ENCODE results near the gene KIZ. TPM values are rescaled to one million over a fixed set of nuclear protein-coding genes. Genes with fewer than 3 reads are reported as not detected.
"Not testable (repeated sequence)": the region's sequence is repeated elsewhere in the genome, so short reads cannot be mapped to it uniquely, and the experiment has no call there.

Gene KIZ
- total RNA-seq, 2 experiments from 2014 or later: 17.3 to 22.1 TPM

DNA sequence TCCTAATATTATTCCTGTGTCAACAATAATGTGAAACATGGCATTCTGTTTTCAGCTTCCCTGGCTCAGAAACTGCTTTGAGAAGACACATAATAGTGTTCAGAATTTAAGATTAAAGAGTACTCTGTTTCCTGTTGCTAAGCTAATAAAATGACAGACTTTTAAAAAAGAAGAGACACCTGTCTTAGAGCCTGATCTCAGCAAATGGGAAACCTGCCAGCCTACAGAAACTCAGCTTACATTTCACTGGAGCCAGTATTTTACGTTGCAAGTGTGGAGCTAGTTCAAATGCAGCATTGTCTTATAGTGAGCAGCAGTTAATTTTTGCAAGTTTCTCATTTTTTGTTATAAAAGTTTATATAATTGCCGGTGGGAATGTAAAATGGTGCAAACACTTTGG lies 28.8 kb downstream of the KIZ start:
- CTCF ChIA-PET: interaction anchor here (0.6 kb wide), 1 partner anchor 93 kb away, joined by 3 read pairs; no protein-coding TSS in a partner anchor
- no peaks in the 10 kb centered on the region for H3K36me3 Mint-ChIP-seq (ENCODE audit: low read depth)
- POLR2A ChIA-PET: no interaction called here
- no peak overlapping the region for H3K27ac Mint-ChIP-seq
- H3K4me3 Mint-ChIP-seq: no peak overlapping the region
- no peak for DNase-seq
- H3K4me1 Mint-ChIP-seq: no peaks in the 10 kb centered on the region
- H3K27me3 Mint-ChIP-seq: no peaks in the 10 kb centered on the region
- no peaks in the 10 kb centered on the region for H3K9me3 Mint-ChIP-seq

- no peak overlapping the region for H3K4me3 Mint-ChIP-seq
- no peaks in the 10 kb centered on the region for H3K36me3 Mint-ChIP-seq (ENCODE audit: low read depth)
- no peaks in the 10 kb centered on the region for H3K27me3 Mint-ChIP-seq
- no peak for DNase-seq
- POLR2A ChIA-PET: no interaction called here
- H3K9me3 Mint-ChIP-seq: no peaks in the 10 kb centered on the region
- H3K4me1 Mint-ChIP-seq: no peaks in the 10 kb centered on the region
- CTCF ChIA-PET: interaction anchor here (0.6 kb wide), 1 partner anchor 94 kb away, joined by 3 read pairs; no protein-coding TSS in a partner anchor
- H3K27ac Mint-ChIP-seq: no peak overlapping the region
These were observed 29.4 kb downstream of the KIZ start for GRCh38 chr20:21155268-21155667.

DNA sequence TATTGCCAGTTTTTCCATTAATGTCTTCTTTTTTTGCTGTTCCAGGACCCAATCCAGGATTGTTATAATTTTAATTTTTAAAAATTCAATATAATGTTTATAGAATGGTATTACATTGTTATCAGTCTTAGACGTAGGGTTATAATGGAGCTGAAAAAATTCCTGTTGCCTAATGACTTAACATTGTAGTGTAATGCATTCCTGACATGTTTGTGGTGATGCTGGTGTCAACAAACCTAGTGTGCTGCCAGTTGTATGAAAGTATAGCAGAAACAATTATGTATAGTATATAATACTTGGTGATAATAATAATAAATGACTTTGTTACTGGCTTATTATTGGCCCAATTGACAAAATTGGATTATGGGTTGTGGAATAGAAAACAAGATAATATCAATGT lies 30.4 kb downstream of the KIZ start:
- ChIA-PET CTCF (no interaction called here), POLR2A (interaction anchor here (1.1 kb wide), 1 partner anchor 10 kb away, joined by 4 read pairs; no protein-coding TSS in a partner anchor)
- Mint-ChIP-seq H3K9me3 (no peaks in the 10 kb centered on the region), H3K36me3 (ENCODE audit: low read depth) (no peaks in the 10 kb centered on the region), H3K4me3 (no peak overlapping the region), H3K27me3 (no peaks in the 10 kb centered on the region), H3K27ac (no peak overlapping the region), H3K4me1 (no peaks in the 10 kb centered on the region)
- no peak for DNase-seq

GRCh38 chr20:21157006-21157405 lies 31.1 kb downstream of the KIZ start:
- H3K9me3 Mint-ChIP-seq: no peaks in the 10 kb centered on the region
- no peaks in the 10 kb centered on the region for H3K27me3 Mint-ChIP-seq
- CTCF ChIA-PET: no interaction called here
- POLR2A ChIA-PET: interaction anchor here (1.1 kb wide), 1 partner anchor 11 kb away, joined by 4 read pairs; no protein-coding TSS in a partner anchor
- no peaks in the 10 kb centered on the region for H3K4me1 Mint-ChIP-seq
- no peak for DNase-seq
- H3K27ac Mint-ChIP-seq: no peak overlapping the region
- H3K4me3 Mint-ChIP-seq: no peak overlapping the region
- peaks cover 4% of the 10 kb centered on the region for H3K36me3 Mint-ChIP-seq (ENCODE audit: low read depth)

DNA sequence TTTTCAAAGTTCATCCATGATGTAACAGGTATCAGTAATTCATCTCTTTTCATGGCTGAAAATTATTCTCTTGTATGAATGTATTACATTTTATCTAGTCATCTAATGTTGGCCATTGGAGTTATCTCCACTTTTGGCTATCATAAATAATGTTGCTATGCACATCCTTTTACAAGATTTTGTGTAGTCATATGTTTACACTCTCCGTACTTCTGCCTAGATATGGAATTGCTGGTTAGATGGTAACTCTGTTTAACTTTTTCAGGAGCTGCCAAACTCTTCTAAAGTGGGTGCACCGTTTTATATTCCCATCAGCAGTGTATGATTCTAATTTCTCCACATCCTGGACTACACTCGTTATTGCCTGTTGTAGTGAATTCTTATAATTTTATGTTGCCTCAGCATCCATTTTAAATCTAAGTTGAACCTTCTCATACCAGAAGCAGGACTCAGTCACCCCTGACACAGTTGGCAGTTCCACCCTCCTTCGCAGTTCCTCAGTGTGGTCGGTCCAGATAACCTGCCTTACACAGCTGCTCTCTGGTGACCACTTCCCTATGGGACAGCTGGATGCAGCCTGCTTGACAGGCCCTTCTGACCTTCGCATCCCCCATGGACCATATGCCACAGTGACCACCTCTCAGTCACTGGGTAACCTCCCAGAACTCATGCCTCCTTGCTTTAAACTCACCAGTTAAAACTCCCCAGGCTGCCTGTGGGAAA lies 33.9 kb downstream of the KIZ start:
- Mint-ChIP-seq H3K27me3 (no peaks in the 10 kb centered on the region), H3K4me1 (no peaks in the 10 kb centered on the region), H3K9me3 (no peaks in the 10 kb centered on the region), H3K4me3 (no peak overlapping the region), H3K36me3 (ENCODE audit: low read depth) (peaks cover 10% of the 10 kb centered on the region), H3K27ac (no peak overlapping the region)
- POLR2A ChIA-PET: interaction anchor here (1.4 kb wide), 1 partner anchor 34 kb away, joined by 4 read pairs; the partner anchor contains the start of gene KIZ
- DNase-seq: no peak
- CTCF ChIA-PET: no interaction called here

DNA sequence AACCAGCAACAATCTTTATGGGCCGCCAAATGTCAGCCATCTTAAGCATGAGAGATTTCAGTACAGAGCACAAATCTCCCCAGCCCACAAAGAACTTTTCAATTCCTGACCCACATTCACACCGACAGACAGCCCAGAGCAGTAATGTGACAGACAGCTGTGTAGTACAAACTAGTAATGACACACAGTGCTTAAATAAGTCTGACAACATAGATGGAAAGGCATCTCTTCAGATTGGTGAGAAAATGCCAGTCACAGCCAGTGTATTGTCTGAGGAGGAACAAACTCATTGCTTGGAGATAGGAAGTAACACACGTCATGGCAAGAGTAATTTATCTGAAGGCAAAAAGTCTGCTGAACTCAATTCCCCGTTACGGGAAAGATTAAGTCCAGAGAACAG lies 36.0 kb downstream of the KIZ start:
- Mint-ChIP-seq H3K27me3 (no peaks in the 10 kb centered on the region), H3K9me3 (no peaks in the 10 kb centered on the region), H3K36me3 (ENCODE audit: low read depth) (peaks cover 25% of the 10 kb centered on the region), H3K4me1 (peaks cover 15% of the 10 kb centered on the region), H3K27ac (peak overlapping the region; percentile 28), H3K4me3 (no peak overlapping the region)
- DNase-seq: no peak
- ChIA-PET POLR2A (no interaction called here), CTCF (no interaction called here)

DNA sequence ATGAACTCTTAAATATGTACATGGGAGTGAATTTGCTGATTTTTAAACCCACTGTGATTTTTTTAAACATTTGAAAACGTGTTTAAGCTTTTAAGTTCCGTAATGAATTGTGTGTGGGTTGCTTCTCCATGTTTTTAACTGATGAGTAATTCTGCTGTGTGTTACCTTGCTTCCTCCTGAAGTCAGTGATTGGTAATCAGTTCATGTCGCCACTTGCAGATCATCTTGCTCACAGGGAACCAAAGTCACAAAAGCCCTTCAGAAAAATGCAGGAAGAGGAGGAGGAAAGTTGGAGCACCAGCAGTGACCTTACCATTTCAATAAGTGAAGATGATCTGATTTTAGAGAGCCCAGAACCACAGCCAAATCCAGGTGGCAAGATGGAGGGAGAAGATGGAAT lies 36.7 kb downstream of the KIZ start:
- H3K4me1 Mint-ChIP-seq: peaks cover 20% of the 10 kb centered on the region
- ChIA-PET CTCF (no interaction called here), POLR2A (no interaction called here)
- no peak overlapping the region for H3K4me3 Mint-ChIP-seq
- no peaks in the 10 kb centered on the region for H3K27me3 Mint-ChIP-seq
- peaks cover 28% of the 10 kb centered on the region for H3K36me3 Mint-ChIP-seq (ENCODE audit: low read depth)
- H3K27ac Mint-ChIP-seq: no peak overlapping the region
- H3K9me3 Mint-ChIP-seq: no peaks in the 10 kb centered on the region
- no peak for DNase-seq

- Mint-ChIP-seq H3K4me1 (peaks cover 22% of the 10 kb centered on the region), H3K27me3 (no peaks in the 10 kb centered on the region), H3K36me3 (ENCODE audit: low read depth) (peaks cover 40% of the 10 kb centered on the region), H3K4me3 (peak overlapping the region; percentile 28), H3K27ac (peak overlapping the region; percentile 88), H3K9me3 (peaks cover 10% of the 10 kb centered on the region)
- DNase-seq: peak; percentile 62
- ChIA-PET POLR2A (interaction anchor here (1.0 to 1.7 kb wide), 4 partner anchors 40 to 1140 kb away, joined by 3 to 5 read pairs (median 3); partner anchors contain the start of gene KIZ), CTCF (interaction anchor here (1.0 to 1.4 kb wide), 2 partner anchors 37 to 69 kb away, joined by 3 read pairs; no protein-coding TSS in a partner anchor)
These were observed 40.9 kb downstream of the KIZ start for GRCh38 chr20:21166801-21167200.

GRCh38 chr20:21167261-21167660 lies 41.4 kb downstream of the KIZ start:
- Mint-ChIP-seq H3K27me3 (no peaks in the 10 kb centered on the region), H3K36me3 (ENCODE audit: low read depth) (peaks cover 35% of the 10 kb centered on the region), H3K27ac (peak overlapping the region; percentile 88), H3K9me3 (peaks cover 10% of the 10 kb centered on the region), H3K4me3 (no peak overlapping the region), H3K4me1 (peaks cover 22% of the 10 kb centered on the region)
- ChIA-PET POLR2A (interaction anchor here (1.0 to 1.7 kb wide), 3 partner anchors 42 to 1140 kb away, joined by 3 to 5 read pairs (median 3); partner anchors contain the start of gene KIZ), CTCF (interaction anchor here (1.0 to 1.4 kb wide), 2 partner anchors 37 to 69 kb away, joined by 3 read pairs; no protein-coding TSS in a partner anchor)
- DNase-seq: no peak

GRCh38 chr20:21168061-21168460 lies 42.2 kb downstream of the KIZ start:
- POLR2A ChIA-PET, H3K4me3 Mint-ChIP-seq, H3K27ac Mint-ChIP-seq, DNase-seq, H3K9me3 Mint-ChIP-seq, H3K27me3 Mint-ChIP-seq, CTCF ChIA-PET: not testable (repeated sequence)
- peaks cover 34% of the 10 kb centered on the region for H3K36me3 Mint-ChIP-seq (ENCODE audit: low read depth)
- H3K4me1 Mint-ChIP-seq: peaks cover 22% of the 10 kb centered on the region

DNA sequence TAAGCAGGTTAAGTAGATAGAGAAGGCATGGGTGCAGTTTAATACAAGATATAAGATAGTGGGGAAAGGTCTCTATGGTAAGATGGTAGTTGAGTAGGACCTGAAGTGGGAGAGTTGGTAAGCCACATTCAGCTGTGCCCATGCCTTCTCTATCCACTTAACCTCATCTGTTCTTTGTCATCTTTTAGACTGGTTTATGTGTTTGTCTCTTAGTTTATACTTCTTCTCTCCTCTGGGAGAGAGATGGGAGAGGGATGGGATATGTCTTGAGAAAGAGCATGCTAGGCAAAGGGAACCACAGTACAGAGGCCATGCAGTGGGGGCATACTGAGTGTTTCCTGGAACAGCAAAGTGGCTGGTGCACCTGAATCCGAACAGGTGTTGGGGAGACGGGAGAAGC lies 46.7 kb downstream of the KIZ start:
- peaks cover 19% of the 10 kb centered on the region for H3K36me3 Mint-ChIP-seq (ENCODE audit: low read depth)
- peaks cover 3% of the 10 kb centered on the region for H3K4me1 Mint-ChIP-seq
- DNase-seq: no peak
- CTCF ChIA-PET: interaction anchor here (0.7 to 1.2 kb wide), 2 partner anchors 28 to 47 kb away, joined by 3 to 5 read pairs; partner anchors contain the start of gene KIZ
- POLR2A ChIA-PET: no interaction called here
- peaks cover 11% of the 10 kb centered on the region for H3K9me3 Mint-ChIP-seq
- H3K27me3 Mint-ChIP-seq: no peaks in the 10 kb centered on the region
- H3K4me3 Mint-ChIP-seq: no peak overlapping the region
- H3K27ac Mint-ChIP-seq: no peak overlapping the region

DNA sequence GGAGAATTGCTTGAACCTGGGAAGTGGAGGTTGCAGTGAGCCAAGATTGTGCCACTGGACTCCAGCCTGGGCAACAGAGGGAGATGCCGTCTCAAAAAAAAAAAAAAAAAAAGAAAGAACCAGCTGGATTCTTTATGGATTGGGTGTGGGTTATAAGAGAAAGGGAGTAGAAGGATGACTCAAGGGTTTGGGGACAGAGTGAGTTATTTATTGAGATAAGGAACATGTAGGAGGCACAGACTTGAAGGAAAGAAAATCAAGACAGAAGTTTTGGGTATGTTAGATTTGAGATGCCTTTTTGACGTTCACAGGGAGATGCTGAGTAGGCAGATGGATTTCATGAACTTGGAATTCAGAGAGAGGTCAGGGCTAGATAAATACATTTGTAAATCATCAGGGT lies 47.6 kb downstream of the KIZ start:
- ChIA-PET POLR2A (no interaction called here), CTCF (interaction anchor here (0.7 to 1.2 kb wide), 3 partner anchors 29 to 62 kb away, joined by 3 to 5 read pairs (median 3); partner anchors contain the start of gene KIZ)
- H3K27ac Mint-ChIP-seq: no peak overlapping the region
- peaks cover 9% of the 10 kb centered on the region for H3K9me3 Mint-ChIP-seq
- H3K4me3 Mint-ChIP-seq: no peak overlapping the region
- peaks cover 14% of the 10 kb centered on the region for H3K36me3 Mint-ChIP-seq (ENCODE audit: low read depth)
- no peaks in the 10 kb centered on the region for H3K27me3 Mint-ChIP-seq
- H3K4me1 Mint-ChIP-seq: no peaks in the 10 kb centered on the region
- no peak for DNase-seq

- CTCF ChIA-PET: interaction anchor here (0.6 to 1.1 kb wide), 2 partner anchors 61 to 790 kb away, joined by 3 read pairs; no protein-coding TSS in a partner anchor
These were observed 48.8 kb downstream of the KIZ start for GRCh38 chr20:21174516-21175239.

More at GRCh38 chr20:21174516-21175239, 48.8 kb downstream of the KIZ start:
- POLR2A ChIA-PET: no interaction called here
- no peak overlapping the region for H3K4me3 Mint-ChIP-seq
- H3K9me3 Mint-ChIP-seq: peaks cover 7% of the 10 kb centered on the region
- DNase-seq: no peak
- H3K36me3 Mint-ChIP-seq (ENCODE audit: low read depth): peaks cover 11% of the 10 kb centered on the region
- no peak overlapping the region for H3K27ac Mint-ChIP-seq
- no peaks in the 10 kb centered on the region for H3K4me1 Mint-ChIP-seq
- H3K27me3 Mint-ChIP-seq: no peaks in the 10 kb centered on the region
